Spleen (tissue), 11 donors: ENCODE data around the gene SEMA5A. TPM values are rescaled to one million over a fixed set of nuclear protein-coding genes. Genes with fewer than 3 reads are reported as not detected.

Experiments used
- DNase-seq: peaks from one replicate; pipeline ENCODE4 v3.0.0-alpha.2; 2020
- H3K27ac ChIP-seq, 8 donors: fragments of 200-600 bp; sonication (generic) in 7 of 8; 1 replicate in 4 of 8; 2 replicates in 4 of 8; pipeline versions ENCODE4 v1.5.0 to v1.8.0; 2016 to 2021; ENCODE audit warnings: inconsistent platforms in 4 of 8, mild to moderate bottlenecking in 4 of 8, moderate library complexity in 1 of 8
- H3K27me3 ChIP-seq, 7 donors: fragments of 200-600 bp; sonication (generic) in 6 of 7; replicated peaks in 1 of 7; 1 replicate in 4 of 7; 2 replicates in 3 of 7; pipeline versions ENCODE4 v1.5.0 to v1.8.0; 2016 to 2021; ENCODE audit warnings: inconsistent platforms in 3 of 7, mild to moderate bottlenecking in 1 of 7
- H3K36me3 ChIP-seq, 6 donors: fragments of 200-600 bp; sonication (generic) in 5 of 6; 1 replicate in 4 of 6; 2 replicates in 2 of 6; pipeline versions ENCODE4 v1.5.0 to v1.8.0; 2016 to 2021; ENCODE audit warnings: inconsistent platforms in 2 of 6
- H3K4me1 ChIP-seq, 6 donors: fragments of 200-600 bp; sonication (generic) in 5 of 6; 1 replicate in 3 of 6; 2 replicates in 3 of 6; pipeline versions ENCODE4 v1.5.0 to v1.8.0; 2016 to 2021; ENCODE audit warnings: inconsistent platforms in 3 of 6
- H3K4me3 ChIP-seq, 8 donors: fragments of 200-600 bp; sonication (generic) in 7 of 8; 1 replicate in 4 of 8; 2 replicates in 4 of 8; pipeline versions ENCODE4 v1.5.0 to v1.8.0; 2016 to 2021; ENCODE audit warnings: inconsistent platforms in 4 of 8, mild to moderate bottlenecking in 4 of 8, moderate library complexity in 2 of 8
- H3K9me3 ChIP-seq, 8 donors: fragments of 200-600 bp; sonication (generic) in 7 of 8; 1 replicate in 4 of 8; 2 replicates in 4 of 8; pipeline versions ENCODE4 v1.5.0 to v1.8.0; 2016 to 2021; ENCODE audit warnings: inconsistent platforms in 4 of 8
- POLR2A ChIP-seq, 3 donors: fragments of 450-650 bp; IDR thresholded peaks; one replicate each; pipeline ENCODE4 v1.5.1; 2017; ENCODE audit warnings: antibody characterized with exemption in 3 of 3, mild to moderate bottlenecking in 1 of 3
- POLR2AphosphoS5 ChIP-seq, 3 donors: sonication (generic); formaldehyde crosslinking; IDR thresholded peaks; one replicate each; pipeline ENCODE4 v1.5.1; 2017; ENCODE audit warnings: antibody characterized with exemption in 3 of 3
- WGBS, 5 donors: extraction: QIAGEN DNeasy Blood & Tissue Kit in 3 of 5; methylation state at CpG; one replicate each; pipeline versions ENCODE4 v1.1.5 to v1.1.7; 2013 to 2018; 5-methylcytosine and 5-hydroxymethylcytosine counted together
- intact Hi-C: fragments of 100-400 bp; cut with DNase I; formaldehyde crosslinking; loops from one replicate; pipeline ENCODE4 v1.15.0; 2023; ENCODE audit warnings: low total_unique reads
- polyA plus RNA-seq, 3 donors: library from polyadenylated mRNA; stranded (reverse); fragments of 200-250 nt; gene quantifications; one replicate each; pipeline ENCODE4 v1.2.1, GENCODE V29; 2013
- total RNA-seq, 7 donors: library from RNA; depleted of rRNA in 3 of 7; stranded (reverse); fragments of >200 nt in 3 of 7; fragmentation: NEBNext Ultra II Directional in 4 of 7; extraction: Animal tissue kit (Norgen Biotek cat#: 25700) in 4 of 7; gene quantifications; one replicate each; pipeline versions ENCODE4 v1.1.0 to v1.2.1, GENCODE V29; 2016 to 2021
- TF ChIP-seq, protein P1 (sequence below), 11 experiments: fragments of 200-600 bp in 7 of 11; fragments of 450-650 bp in 4 of 11; sonication (generic) in 4 of 11; IDR thresholded peaks in 8 of 11; conservative IDR thresholded peaks in 3 of 11; 1 replicate in 7 of 11; 2 replicates in 4 of 11; pipeline versions ENCODE4 v1.4.0 to v1.8.0; 2016 to 2021; ENCODE audit warnings: antibody characterized with exemption in 11 of 11, inconsistent platforms in 4 of 11, mild to moderate bottlenecking in 1 of 11
- donor health status: healthy with polysubstance abuse.
- donor health status: DM: no; HTN: no; CAD: no; lungs with moderate emphysema.
- donor health status: DM: no; HTN: no; CAD: no.
- donor health status: Bipolar disorder and iron deficiency.
- donor health status: healthy.
- donor health status: DM: no; HTN: no; CAD: no.
- donor health status: DM: yes; HTN: yes; CAD: no.

SEMA5A gene
- total and polyA plus RNA-seq, 10 donors, result 1.4 to 30.9 (median 13.1) TPM

GRCh38 chr5:9157811-9158210 is 388.1 kb downstream of the SEMA5A start:
- Histone ChIP-seq H3K27me3 (no peaks in the 10 kb centered on the region), H3K36me3 (no peaks in the 10 kb centered on the region), H3K9me3 (no peaks in the 10 kb centered on the region), H3K27ac (peak overlapping the region in 2 of 8 donors; percentile 10 to 41), H3K4me1 (peaks cover 0 to 8% (median 0%) of the 10 kb centered on the region in 6 donors), H3K4me3 (no peak overlapping the region)
- 91 to 100% (median 94%) methylated on average over 2 of the region's 2 CpGs for WGBS, 5 donors
- TF ChIP-seq POLR2A (IDR thresholded peaks at IDR 0.05), result no peak
- TF ChIP-seq POLR2AphosphoS5 (IDR thresholded peaks at IDR 0.05), result no peak
- TF ChIP-seq, protein P1, sequence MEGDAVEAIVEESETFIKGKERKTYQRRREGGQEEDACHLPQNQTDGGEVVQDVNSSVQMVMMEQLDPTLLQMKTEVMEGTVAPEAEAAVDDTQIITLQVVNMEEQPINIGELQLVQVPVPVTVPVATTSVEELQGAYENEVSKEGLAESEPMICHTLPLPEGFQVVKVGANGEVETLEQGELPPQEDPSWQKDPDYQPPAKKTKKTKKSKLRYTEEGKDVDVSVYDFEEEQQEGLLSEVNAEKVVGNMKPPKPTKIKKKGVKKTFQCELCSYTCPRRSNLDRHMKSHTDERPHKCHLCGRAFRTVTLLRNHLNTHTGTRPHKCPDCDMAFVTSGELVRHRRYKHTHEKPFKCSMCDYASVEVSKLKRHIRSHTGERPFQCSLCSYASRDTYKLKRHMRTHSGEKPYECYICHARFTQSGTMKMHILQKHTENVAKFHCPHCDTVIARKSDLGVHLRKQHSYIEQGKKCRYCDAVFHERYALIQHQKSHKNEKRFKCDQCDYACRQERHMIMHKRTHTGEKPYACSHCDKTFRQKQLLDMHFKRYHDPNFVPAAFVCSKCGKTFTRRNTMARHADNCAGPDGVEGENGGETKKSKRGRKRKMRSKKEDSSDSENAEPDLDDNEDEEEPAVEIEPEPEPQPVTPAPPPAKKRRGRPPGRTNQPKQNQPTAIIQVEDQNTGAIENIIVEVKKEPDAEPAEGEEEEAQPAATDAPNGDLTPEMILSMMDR (IDR thresholded peaks at IDR 0.05 in 8 of 11, conservative IDR thresholded peaks at IDR 0.05 in 3 of 11), result no peak
- intact Hi-C loops, result no loop called here
- no peak for DNase-seq

DNA sequence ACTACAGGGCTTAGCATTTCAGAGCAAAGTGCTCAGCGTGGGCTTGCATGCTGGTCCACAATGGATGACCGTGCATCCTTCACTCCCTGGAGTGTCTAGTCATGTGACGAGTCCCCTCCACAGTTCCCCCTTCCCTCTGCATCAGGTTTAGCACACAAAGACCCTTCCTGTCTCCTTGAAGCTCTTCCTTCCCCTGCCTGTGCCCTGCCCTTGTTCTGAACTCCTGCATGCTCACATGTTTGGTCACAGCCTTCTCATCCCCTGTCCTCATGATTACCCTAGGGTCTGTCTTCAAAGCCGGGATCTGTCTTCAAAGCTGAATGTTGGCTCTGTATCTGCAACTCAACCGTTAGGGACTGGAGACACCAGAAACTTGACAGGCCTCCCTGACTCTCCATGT is 388.9 kb downstream of the SEMA5A start:
- intact Hi-C loops, result no loop called here
- Histone ChIP-seq H3K4me1 (peaks cover 0 to 14% (median under 1%) of the 10 kb centered on the region in 6 donors), H3K4me3 (no peak overlapping the region), H3K27me3 (no peaks in the 10 kb centered on the region), H3K9me3 (no peaks in the 10 kb centered on the region), H3K36me3 (no peaks in the 10 kb centered on the region), H3K27ac (peak overlapping the region in 2 of 8 donors; percentile 10 to 41)
- DNase-seq, result no peak
- WGBS, 5 donors, result 45 to 65% (median 60%) methylated on average over 4 to 5 of the region's 5 CpGs
- TF ChIP-seq, protein P1 (IDR thresholded peaks at IDR 0.05 in 8 of 11, conservative IDR thresholded peaks at IDR 0.05 in 3 of 11), result peak in 1 of 11 experiments; percentile 5
- TF ChIP-seq POLR2AphosphoS5 (IDR thresholded peaks at IDR 0.05) (peak in 2 of 3 donors; percentile 33 to 60), POLR2A (IDR thresholded peaks at IDR 0.05) (no peak)

- DNase-seq, result no peak
- WGBS, 5 donors, result 54 to 86% (median 82%) methylated on average over 2 of the region's 2 CpGs
- Histone ChIP-seq H3K27me3 (no peaks in the 10 kb centered on the region), H3K9me3 (no peaks in the 10 kb centered on the region), H3K36me3 (no peaks in the 10 kb centered on the region), H3K4me3 (no peak overlapping the region), H3K4me1 (peaks cover 0 to 21% (median 3%) of the 10 kb centered on the region in 6 donors), H3K27ac (peak overlapping the region in 4 of 8 donors; percentile 10 to 54 (median 15))
- intact Hi-C loops, result no loop called here
- no peak for TF ChIP-seq POLR2A (IDR thresholded peaks at IDR 0.05)
- TF ChIP-seq, protein P1 (IDR thresholded peaks at IDR 0.05 in 8 of 11, conservative IDR thresholded peaks at IDR 0.05 in 3 of 11), result peak in 1 of 11 experiments; percentile 16
These were observed 389.6 kb downstream of the SEMA5A start for GRCh38 chr5:9156282-9156681.

DNA sequence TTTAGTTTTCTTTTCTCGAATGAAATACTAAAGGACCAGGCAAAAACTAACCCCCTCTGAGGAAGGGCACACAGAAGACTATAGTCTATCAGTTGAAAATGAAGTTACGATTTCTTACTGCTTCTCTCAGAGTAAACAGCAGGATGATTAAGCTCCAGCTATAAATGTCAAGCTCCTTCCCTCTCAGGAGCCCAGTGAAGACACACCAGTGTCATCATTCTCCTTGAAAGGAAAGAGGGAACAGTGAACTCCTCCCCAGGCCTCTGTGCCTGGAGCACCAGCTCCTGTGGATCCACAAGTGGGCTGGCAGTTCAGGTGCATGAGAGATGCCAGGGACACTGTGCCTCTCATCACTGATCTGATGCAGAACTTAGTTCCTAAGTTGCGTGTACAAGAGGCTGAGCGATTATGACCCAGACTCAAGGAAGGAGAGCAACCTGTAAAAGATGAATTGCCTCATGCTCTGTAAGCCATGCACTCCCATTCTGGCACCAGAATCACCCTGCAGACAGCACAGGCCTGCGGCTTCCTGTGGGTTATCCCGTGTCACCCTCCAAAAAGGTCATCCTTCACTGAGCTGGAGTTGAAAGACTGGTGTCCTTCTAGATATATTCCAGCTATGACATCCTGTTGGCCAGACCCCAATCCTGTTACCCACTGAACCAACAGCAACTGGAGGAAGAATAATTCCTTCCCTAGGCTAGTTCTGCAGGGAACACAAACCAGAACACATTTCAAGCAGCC is 394.0 kb downstream of the SEMA5A start:
- Histone ChIP-seq H3K4me3 (no peak overlapping the region), H3K27me3 (no peaks in the 10 kb centered on the region), H3K36me3 (no peaks in the 10 kb centered on the region), H3K4me1 (peaks cover 0 to 21% (median 3%) of the 10 kb centered on the region in 6 donors), H3K9me3 (no peaks in the 10 kb centered on the region), H3K27ac (no peak overlapping the region)
- TF ChIP-seq, protein P1 (IDR thresholded peaks at IDR 0.05 in 8 of 11, conservative IDR thresholded peaks at IDR 0.05 in 3 of 11), result no peak
- TF ChIP-seq POLR2AphosphoS5 (IDR thresholded peaks at IDR 0.05), result no peak
- no peak for TF ChIP-seq POLR2A (IDR thresholded peaks at IDR 0.05)
- WGBS, 5 donors, result 49 to 73% (median 63%) methylated on average over 6 of the region's 6 CpGs
- no peak for DNase-seq
- intact Hi-C loops, result no loop called here
